Measurements from ENCODE around the gene SLC35E4.

The SLC35E4 gene

DNA sequence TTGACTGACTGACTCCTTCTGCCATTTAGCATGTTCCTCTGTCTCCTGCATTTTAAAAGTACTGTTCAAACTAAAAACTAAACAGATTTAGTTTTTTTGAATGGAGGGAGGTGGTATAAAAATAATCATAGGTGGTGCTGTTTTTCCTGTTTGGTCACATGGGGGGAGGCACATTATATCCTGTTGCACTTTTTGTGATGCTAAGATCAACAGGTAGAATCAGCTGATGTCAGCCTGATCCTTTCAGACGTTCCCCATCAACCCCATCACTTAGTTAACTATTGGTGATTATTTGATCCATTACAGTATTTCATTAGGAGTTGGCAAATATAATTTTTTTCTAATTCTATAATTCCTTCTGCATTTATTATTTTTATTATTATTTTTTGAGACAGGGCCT is 54.0 kb downstream of the SLC35E4 start:
- TF ChIP-seq REST (IDR thresholded peaks at IDR 0.05; ENCODE audit: insufficient read depth in 1 of 2, low read depth in 2 of 2, low read length in 2 of 2) (no peak), SIN3A (IDR thresholded peaks at IDR 0.05; ENCODE audit: borderline replicate concordance, insufficient read depth, low read length) (no peak)

DNA sequence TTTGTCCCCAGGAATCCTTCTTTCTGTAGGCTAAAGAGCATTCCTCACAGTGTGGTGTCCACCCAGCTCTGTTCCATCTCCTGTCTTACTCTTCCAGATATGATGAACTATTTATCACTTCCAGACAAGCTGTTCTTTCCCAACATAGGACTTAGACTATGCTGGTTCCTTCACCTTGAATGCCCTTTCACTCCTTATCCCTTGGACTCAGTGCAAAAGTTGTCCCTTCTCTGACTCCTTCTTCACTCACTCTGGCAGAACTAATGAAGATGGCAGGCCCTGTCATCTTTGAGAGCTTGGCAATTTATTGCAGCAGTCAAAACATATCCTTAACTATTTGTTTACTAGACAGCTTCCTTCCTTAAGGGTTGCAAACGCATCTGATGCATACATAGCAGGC is 55.6 kb downstream of the SLC35E4 start:
- TF ChIP-seq TAF1 (IDR thresholded peaks at IDR 0.05; ENCODE audit: borderline replicate concordance, insufficient read depth, low read length) (no peak), REST (IDR thresholded peaks at IDR 0.05; ENCODE audit: insufficient read depth in 1 of 2, low read depth in 2 of 2, low read length in 2 of 2) (no peak), FOXP2 (optimal IDR thresholded peaks at IDR 0.05; ENCODE audit: borderline replicate concordance, extremely low read depth, extremely low read length, insufficient read depth) (no peak), SIN3A (IDR thresholded peaks at IDR 0.05; ENCODE audit: borderline replicate concordance, insufficient read depth, low read length) (no peak), POLR2AphosphoS5 (IDR thresholded peaks at IDR 0.05; ENCODE audit: low read depth, low read length) (no peak)

DNA sequence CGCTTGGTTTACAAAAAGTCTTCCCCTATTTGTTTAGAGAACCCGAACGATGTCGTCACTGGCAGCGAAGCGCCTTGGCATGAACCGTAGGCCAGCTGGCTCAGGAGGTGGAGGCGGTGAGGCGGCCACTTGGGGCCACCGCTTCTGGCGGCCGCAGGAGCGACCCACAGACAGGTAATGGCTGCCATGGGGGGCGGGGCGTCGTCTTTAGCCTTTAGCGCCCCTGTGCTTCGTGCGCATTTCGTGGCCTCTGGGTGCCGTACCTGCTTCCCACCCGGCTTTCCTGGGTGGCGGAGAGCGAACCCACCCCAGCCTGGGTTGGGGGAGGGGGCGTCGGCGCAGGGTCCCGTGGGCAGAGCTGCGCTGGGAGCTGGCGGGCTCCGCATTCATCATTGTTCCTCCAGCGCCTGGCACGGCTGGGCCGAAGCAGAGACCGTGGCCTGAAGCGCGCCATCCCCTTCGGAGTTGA is 58.6 kb downstream of the SLC35E4 start:
- TF ChIP-seq SIN3A (IDR thresholded peaks at IDR 0.05; ENCODE audit: borderline replicate concordance, insufficient read depth, low read length): no peak
- no peak for TF ChIP-seq REST (IDR thresholded peaks at IDR 0.05; ENCODE audit: insufficient read depth in 1 of 2, low read depth in 2 of 2, low read length in 2 of 2)
- TF ChIP-seq TAF1 (IDR thresholded peaks at IDR 0.05; ENCODE audit: borderline replicate concordance, insufficient read depth, low read length): no peak

GRCh38 chr22:30694640-30695350 is 59.2 kb downstream of the SLC35E4 start, which contains the start of gene OSBP2:
TSS of gene OSBP2 (plus strand) at chr22:30694874. CDS start at chr22:30694910, 36 bp downstream.
- TF ChIP-seq POLR2AphosphoS5 (IDR thresholded peaks at IDR 0.05; ENCODE audit: low read depth, low read length) (no peak), FOXP2 (optimal IDR thresholded peaks at IDR 0.05; ENCODE audit: borderline replicate concordance, extremely low read depth, extremely low read length, insufficient read depth) (no peak), TAF1 (IDR thresholded peaks at IDR 0.05; ENCODE audit: borderline replicate concordance, insufficient read depth, low read length) (no peak), SIN3A (IDR thresholded peaks at IDR 0.05; ENCODE audit: borderline replicate concordance, insufficient read depth, low read length) (no peak), REST (IDR thresholded peaks at IDR 0.05; ENCODE audit: insufficient read depth in 1 of 2, low read depth in 2 of 2, low read length in 2 of 2) (no peak)

DNA sequence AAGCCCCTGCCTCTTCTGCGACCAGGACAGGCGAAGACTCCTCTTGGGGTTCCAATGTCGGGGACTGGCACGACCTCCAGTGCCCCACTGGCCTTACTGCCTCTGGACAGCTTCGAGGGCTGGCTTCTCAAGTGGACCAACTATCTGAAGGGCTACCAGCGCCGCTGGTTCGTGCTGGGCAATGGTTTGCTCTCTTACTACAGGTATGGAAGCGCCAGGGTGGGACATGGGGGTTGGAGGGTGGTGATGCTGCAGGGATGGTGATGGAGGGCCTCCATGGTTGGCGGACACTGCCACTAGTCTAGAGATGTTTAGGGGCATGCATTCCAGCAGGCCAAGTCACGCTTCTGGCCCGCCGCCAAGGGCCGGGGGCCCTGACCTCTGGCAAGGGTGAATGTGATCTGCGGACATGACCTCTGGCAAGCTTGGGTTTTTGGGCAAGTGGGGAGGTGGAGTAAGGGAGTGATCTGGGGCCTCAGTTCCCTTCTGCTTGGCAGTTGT is 59.8 kb downstream of the SLC35E4 start:
- TF ChIP-seq FOXP2 (optimal IDR thresholded peaks at IDR 0.05; ENCODE audit: borderline replicate concordance, extremely low read depth, extremely low read length, insufficient read depth) (no peak), REST (IDR thresholded peaks at IDR 0.05; ENCODE audit: insufficient read depth in 1 of 2, low read depth in 2 of 2, low read length in 2 of 2) (no peak), POLR2AphosphoS5 (IDR thresholded peaks at IDR 0.05; ENCODE audit: low read depth, low read length) (no peak)

Measured in PFSK-1 (cell line).